Stimulated activated CD4-positive, alpha-beta T cell treated with anti-CD3 and anti-CD28 coated beads, Interleukin-4, amount 100 ng/mL, for 1 hour (primary cell): Measurements from ENCODE around the gene CDKAL1.

Experiments used
- DNase-seq: peaks from one replicate; pipeline ENCODE4 v3.0.0-alpha.2; 2020

Gene CDKAL1

GRCh38 chr6:21279619-21280018 is 745.4 kb downstream of the CDKAL1 start:
- no peak for DNase-seq

- no peak for DNase-seq
Observed at GRCh38 chr6:21281366-21281765, 747.1 kb downstream of the CDKAL1 start.
